Measurements from ENCODE around the gene SAPCD1.
"Not testable (repeated sequence)": the region's sequence is repeated elsewhere in the genome, so short reads cannot be mapped to it uniquely, and the experiment has no call there.

The SAPCD1 gene

DNA sequence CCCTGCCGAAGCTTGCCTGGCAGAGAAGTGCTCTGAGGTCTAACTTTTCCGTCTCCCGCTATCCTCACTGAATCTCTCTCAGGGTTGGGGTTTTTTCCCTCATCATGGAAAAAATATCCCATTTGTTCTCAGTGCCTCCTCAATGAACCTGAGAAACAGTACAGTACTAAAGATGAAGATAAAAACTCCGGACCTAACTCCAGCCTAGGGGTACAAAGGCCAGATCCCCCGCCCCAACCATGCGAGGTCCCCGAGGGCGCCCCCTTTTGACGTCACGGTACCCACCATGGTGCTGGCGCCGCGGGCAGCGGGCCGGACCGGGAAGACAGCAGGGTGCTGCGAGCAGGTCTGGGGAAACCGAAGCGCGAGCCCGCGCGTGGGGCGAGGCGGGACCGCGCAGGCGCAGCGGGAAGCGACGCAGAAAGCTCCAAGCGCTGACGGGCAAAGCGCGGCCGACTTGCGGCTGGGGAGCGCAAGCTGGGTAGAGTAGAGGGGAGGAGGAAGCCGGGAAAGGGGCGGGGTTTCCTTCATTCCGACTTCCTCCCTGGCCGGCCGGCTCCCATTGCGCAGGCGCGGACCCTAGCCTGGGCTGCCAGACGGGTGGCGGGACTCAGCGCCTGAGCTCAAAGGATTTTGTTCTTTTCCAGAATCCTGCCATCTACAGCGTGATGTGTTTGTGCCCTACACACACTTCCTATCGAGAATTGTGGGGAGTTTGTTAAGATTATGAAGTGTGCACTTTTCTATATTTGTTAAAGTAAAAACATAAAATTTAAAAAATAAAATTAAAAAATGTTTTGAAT is 44.2 kb downstream of the SAPCD1 start, which contains the start of gene LSM2:
Gene LSM2 (minus strand): TSS at position 497 of the 803 bp plus-strand sequence. CDS start 209 bp downstream, at position 288.
- H3K4me3 ChIP-seq (ENCODE audit: low read depth in 1 of 2, low read length in 1 of 2) = peak within 1 kb of the TSS; percentile 70 to 75
- peak within 1 kb of the TSS; percentile 87 for H3K27ac ChIP-seq
- peaks cover 27% of the 10 kb centered on the region for H3K36me3 ChIP-seq
- H3K27me3 ChIP-seq = no peaks in the 10 kb centered on the region
- peaks cover 17 to 19% of the 10 kb centered on the region in 2 experiments for H3K4me1 ChIP-seq (ENCODE audit: control insufficient read depth in 1 of 2, insufficient read depth in 1 of 2, low read depth in 1 of 2, low read length in 1 of 2)
- no peaks in the 10 kb centered on the region for H3K9me3 ChIP-seq
- peak; percentile 78 for TF ChIP-seq CTCF (IDR thresholded peaks at IDR 0.05)

GRCh38 chr6:31808599-31808998 is 46.1 kb downstream of the SAPCD1 start:
- H3K36me3 ChIP-seq = peaks cover 28% of the 10 kb centered on the region
- not testable (repeated sequence) for H3K4me3 ChIP-seq (ENCODE audit: low read depth in 1 of 2, low read length in 1 of 2); H3K9me3 ChIP-seq; H3K27me3 ChIP-seq; H3K27ac ChIP-seq
- peaks cover 36 to 38% of the 10 kb centered on the region in 2 experiments for H3K4me1 ChIP-seq (ENCODE audit: control insufficient read depth in 1 of 2, insufficient read depth in 1 of 2, low read depth in 1 of 2, low read length in 1 of 2)

GRCh38 chr6:31811645-31812044 is 49.2 kb downstream of the SAPCD1 start:
- no peak for TF ChIP-seq CTCF (IDR thresholded peaks at IDR 0.05)
- peaks cover 28% of the 10 kb centered on the region for H3K36me3 ChIP-seq

GRCh38 chr6:31813465-31813849 is 51.0 kb downstream of the SAPCD1 start:
- Histone ChIP-seq H3K27me3 (no peaks in the 10 kb centered on the region), H3K4me3 (ENCODE audit: low read depth in 1 of 2, low read length in 1 of 2) (peak overlapping the region; percentile 84 to 94), H3K27ac (peak overlapping the region; percentile 90), H3K9me3 (no peaks in the 10 kb centered on the region), H3K36me3 (peaks cover 28% of the 10 kb centered on the region), H3K4me1 (ENCODE audit: control insufficient read depth in 1 of 2, insufficient read depth in 1 of 2, low read depth in 1 of 2, low read length in 1 of 2) (peaks cover 34 to 38% of the 10 kb centered on the region in 2 experiments)
- no peak for TF ChIP-seq CTCF (IDR thresholded peaks at IDR 0.05)

More at GRCh38 chr6:31811645-31812044, 49.2 kb downstream of the SAPCD1 start:
- Histone ChIP-seq H3K4me1 (ENCODE audit: control insufficient read depth in 1 of 2, insufficient read depth in 1 of 2, low read depth in 1 of 2, low read length in 1 of 2) (peaks cover 34 to 39% of the 10 kb centered on the region in 2 experiments), H3K4me3 (ENCODE audit: low read depth in 1 of 2, low read length in 1 of 2) (no peak overlapping the region), H3K27ac (no peak overlapping the region), H3K9me3 (no peaks in the 10 kb centered on the region), H3K27me3 (no peaks in the 10 kb centered on the region)
